ENCODE results near the gene PXDC1.
"Not testable (repeated sequence)": the region's sequence is repeated elsewhere in the genome, so short reads cannot be mapped to it uniquely, and the experiment has no call there.

Gene PXDC1

GRCh38 chr6:3784885-3785744 is 33.6 kb upstream of the PXDC1 start:
- no peak overlapping the region for H3K4me3 ChIP-seq (ENCODE audit: low read depth, low read length)
- no peak for DNase-seq (ENCODE audit: low read depth)

GRCh38 chr6:3784423-3784822 is 32.9 kb upstream of the PXDC1 start:
- DNase-seq (ENCODE audit: low read depth): no peak
- H3K4me3 ChIP-seq (ENCODE audit: low read depth, low read length): no peak overlapping the region

GRCh38 chr6:3782876-3783832 is 31.6 kb upstream of the PXDC1 start:
- H3K4me3 ChIP-seq (ENCODE audit: low read depth, low read length): no peak overlapping the region
- DNase-seq (ENCODE audit: low read depth): no peak

- no peak for DNase-seq (ENCODE audit: low read depth)
- no peak overlapping the region for H3K4me3 ChIP-seq (ENCODE audit: low read depth, low read length)
These were observed 30.0 kb upstream of the PXDC1 start for GRCh38 chr6:3781504-3781903.

GRCh38 chr6:3779574-3779849 is 28.0 kb upstream of the PXDC1 start:
- H3K4me3 ChIP-seq (ENCODE audit: low read depth, low read length): no peak overlapping the region
- no peak for DNase-seq (ENCODE audit: low read depth)

- H3K4me3 ChIP-seq (ENCODE audit: low read depth, low read length): no peak overlapping the region
- no peak for DNase-seq (ENCODE audit: low read depth)
These were observed 27.4 kb upstream of the PXDC1 start for GRCh38 chr6:3778701-3779573.

GRCh38 chr6:3777730-3778461 is 26.4 kb upstream of the PXDC1 start:
- no peak for DNase-seq (ENCODE audit: low read depth)
- H3K4me3 ChIP-seq (ENCODE audit: low read depth, low read length): no peak overlapping the region

GRCh38 chr6:3776881-3777507 is 25.5 kb upstream of the PXDC1 start:
- no peak for DNase-seq (ENCODE audit: low read depth)
- no peak overlapping the region for H3K4me3 ChIP-seq (ENCODE audit: low read depth, low read length)

- no peak for DNase-seq (ENCODE audit: low read depth)
- H3K4me3 ChIP-seq (ENCODE audit: low read depth, low read length): no peak overlapping the region
These were observed 24.3 kb upstream of the PXDC1 start for GRCh38 chr6:3775847-3776246.

GRCh38 chr6:3775386-3775785 is 23.9 kb upstream of the PXDC1 start:
- no peak for DNase-seq (ENCODE audit: low read depth)
- H3K4me3 ChIP-seq (ENCODE audit: low read depth, low read length): no peak overlapping the region

- DNase-seq (ENCODE audit: low read depth): no peak
- H3K4me3 ChIP-seq (ENCODE audit: low read depth, low read length): no peak overlapping the region
These were observed 22.3 kb upstream of the PXDC1 start for GRCh38 chr6:3773678-3774298.

- not testable (repeated sequence) for H3K4me3 ChIP-seq (ENCODE audit: low read depth, low read length); DNase-seq (ENCODE audit: low read depth)
These were observed 20.9 kb upstream of the PXDC1 start for GRCh38 chr6:3772127-3772999.

- no peak for DNase-seq (ENCODE audit: low read depth)
- no peak overlapping the region for H3K4me3 ChIP-seq (ENCODE audit: low read depth, low read length)
These were observed 20.0 kb upstream of the PXDC1 start for GRCh38 chr6:3771407-3772011.

- no peak overlapping the region for H3K4me3 ChIP-seq (ENCODE audit: low read depth, low read length)
- DNase-seq (ENCODE audit: low read depth): no peak
These were observed 18.7 kb upstream of the PXDC1 start for GRCh38 chr6:3770023-3770720.

GRCh38 chr6:3769610-3770009 is 18.1 kb upstream of the PXDC1 start:
- no peak overlapping the region for H3K4me3 ChIP-seq (ENCODE audit: low read depth, low read length)
- DNase-seq (ENCODE audit: low read depth): no peak

- H3K4me3 ChIP-seq (ENCODE audit: low read depth, low read length): no peak overlapping the region
- DNase-seq (ENCODE audit: low read depth): no peak
These were observed 17.0 kb upstream of the PXDC1 start for GRCh38 chr6:3768502-3768901.
